Endothelial cell of umbilical vein (primary cell): ENCODE data around the gene GUK1. TPM values are rescaled to one million over a fixed set of nuclear protein-coding genes. Genes with fewer than 3 reads are reported as not detected.

Source experiments
- BruUV-seq: library from RNA; stranded (reverse); fragments of 400-500 nt; replicated peaks from 2 replicates; lab custom pipeline; 2021; lab: Mats Ljungman, UMichigan
- CTCF ChIA-PET: fragments of 300-600, 350-600 bp; sonication (Branson Sonifier 250); formaldehyde crosslinking; loops from one replicate; lab custom pipeline; 2021; ENCODE audit warnings: antibody characterized with exemption, inconsistent platforms; lab: Charles Lee
- POLR2A ChIA-PET: fragments of 300-600, 350-600 bp; sonication (Branson Sonifier 250); formaldehyde crosslinking; loops from one replicate; lab custom pipeline; 2021; ENCODE audit warnings: antibody characterized with exemption, inconsistent platforms; lab: Charles Lee
- DNase-seq: peaks from one replicate; pipeline ENCODE4 v3.0.0-alpha.2; 2011; ENCODE audit warnings: low read depth, low spot score
- FAIRE-seq: peaks from 2 replicates; lab custom pipeline; 2011; peaks lifted over from hg19 to GRCh38; lab: Jason Lieb, UNC
- H2AFZ ChIP-seq: 2 replicates; pipeline ENCODE4 v1.6.0; 2012; ENCODE audit warnings: low read depth, low read length, control low read depth, inconsistent platforms
- H3K27ac ChIP-seq: 2 replicates; pipeline ENCODE4 v1.5.1; 2011; ENCODE audit warnings: low read depth, mild to moderate bottlenecking, control low read depth, low read length, moderate library complexity; ENCODE audit not compliant: insufficient read depth
- H3K27me3 ChIP-seq, 2 experiments: 2 replicates each; pipeline versions ENCODE4 v1.6.0 to v1.6.1; 2011; ENCODE audit warnings: low read length in 2 of 2, mixed read lengths in 1 of 2; ENCODE audit not compliant: control insufficient read depth in 2 of 2, insufficient read depth in 2 of 2
- H3K36me3 ChIP-seq, 2 experiments: 2 replicates in 1 of 2; 3 replicates in 1 of 2; pipeline ENCODE4 v1.5.1; 2011; ENCODE audit warnings: low read length in 2 of 2, mild to moderate bottlenecking in 1 of 2, moderate library complexity in 1 of 2; ENCODE audit not compliant: control insufficient read depth in 2 of 2, insufficient read depth in 2 of 2; ENCODE audit errors: extremely low read depth in 1 of 2
- H3K4me1 ChIP-seq: 3 replicates; pipeline ENCODE4 v1.5.1; 2011; ENCODE audit warnings: mild to moderate bottlenecking, low read length; ENCODE audit not compliant: control insufficient read depth, insufficient read depth; ENCODE audit errors: extremely low read depth
- H3K4me2 ChIP-seq: 2 replicates; pipeline ENCODE4 v1.6.1; 2011; ENCODE audit warnings: low read length, control low read depth, mixed read lengths; ENCODE audit not compliant: insufficient read depth
- H3K4me3 ChIP-seq, 3 experiments: fragments of 200-600 bp in 1 of 3; sonication (generic), shearing (Covaris generic) in 1 of 3; replicated peaks in 1 of 3; 2 replicates each; pipeline ENCODE4 v1.5.1; 2011 to 2016; ENCODE audit warnings: control low read depth in 3 of 3, low read length in 3 of 3, mild to moderate bottlenecking in 2 of 3, inconsistent platforms in 1 of 3, low read depth in 1 of 3, moderate library complexity in 1 of 3; ENCODE audit not compliant: insufficient read depth in 1 of 3
- H3K79me2 ChIP-seq: 2 replicates; pipeline ENCODE4 v1.6.0; 2012; ENCODE audit warnings: low read length, inconsistent platforms; ENCODE audit not compliant: control insufficient read depth, insufficient read depth
- H3K9ac ChIP-seq: replicated peaks from 2 replicates; pipeline ENCODE3; 2011; ENCODE audit warnings: low read length, control low read depth; ENCODE audit not compliant: insufficient read depth; ENCODE audit errors: extremely low read depth
- H3K9me1 ChIP-seq: replicated peaks from 3 replicates; pipeline ENCODE4 v1.6.0; 2011; ENCODE audit warnings: mild to moderate bottlenecking, low read length; ENCODE audit not compliant: control insufficient read depth, insufficient read depth; ENCODE audit errors: extremely low read depth
- H3K9me3 ChIP-seq: replicated peaks from 2 replicates; pipeline ENCODE4 v1.5.1; 2012; ENCODE audit warnings: low read length, inconsistent platforms; ENCODE audit not compliant: control insufficient read depth, insufficient read depth
- H4K20me1 ChIP-seq: replicated peaks from 2 replicates; pipeline ENCODE3; 2011; ENCODE audit warnings: mild to moderate bottlenecking, low read length; ENCODE audit not compliant: control insufficient read depth, insufficient read depth; ENCODE audit errors: extremely low read depth
- FOS ChIP-seq: IDR thresholded peaks from 2 replicates; pipeline ENCODE4 v1.6.1; 2011; ENCODE audit warnings: mild to moderate bottlenecking, low read length, moderate library complexity, borderline replicate concordance; ENCODE audit not compliant: insufficient read depth
- GATA2 ChIP-seq: IDR thresholded peaks from 2 replicates; pipeline ENCODE4 v1.7.0; 2011; ENCODE audit warnings: low read depth, mild to moderate bottlenecking, moderate library complexity, mixed read lengths, low read length; ENCODE audit not compliant: insufficient read length, insufficient read depth
- JUN ChIP-seq: IDR thresholded peaks from 2 replicates; pipeline ENCODE4 v1.6.1; 2011; ENCODE audit warnings: borderline replicate concordance, low read depth; ENCODE audit not compliant: insufficient read length, insufficient read depth
- MYC ChIP-seq: IDR thresholded peaks from one replicate; pipeline ENCODE4 v1.6.1; 2011; ENCODE audit warnings: mild to moderate bottlenecking, low read depth, low read length
- POLR2A ChIP-seq: IDR thresholded peaks from 2 replicates; pipeline ENCODE4 v1.6.1; 2012; ENCODE audit warnings: low read depth, mild to moderate bottlenecking, control low read depth, low read length
- dilution Hi-C: fragments of 300-500 bp; cut with MboI; formaldehyde crosslinking; loops from one replicate; pipeline ENCODE4 v1.15.0; 2019; ENCODE audit warnings: low sequenced_read_pairs; ENCODE audit not compliant: extremely low pct_ligation_motif_present
- intact Hi-C: fragments of 100-400 bp; cut with micrococcal nuclease; formaldehyde crosslinking; loops from one replicate; pipeline ENCODE4 v1.10.0; 2022
- polyA plus RNA-seq, 4 experiments: library from polyadenylated mRNA; depleted of rRNA in 3 of 4; stranded (reverse) in 3 of 4; unstranded in 1 of 4; fragments of >200 nt; gene quantifications; 2 replicates each; pipeline versions ENCODE4 v1.2.1 to v1.2.3, GENCODE V29; 2011 to 2012; ENCODE audit warnings: missing spikeins in 1 of 4
- total RNA-seq: library from RNA; stranded (reverse); gene quantifications from 2 replicates; pipeline ENCODE4 v1.2.3, GENCODE V29; 2021

Gene GUK1
- total and polyA plus RNA-seq, 2 donors (not counting 3 experiments of a cell fraction or from before 2014, with no cell fraction given), result 239 to 742 TPM

DNA sequence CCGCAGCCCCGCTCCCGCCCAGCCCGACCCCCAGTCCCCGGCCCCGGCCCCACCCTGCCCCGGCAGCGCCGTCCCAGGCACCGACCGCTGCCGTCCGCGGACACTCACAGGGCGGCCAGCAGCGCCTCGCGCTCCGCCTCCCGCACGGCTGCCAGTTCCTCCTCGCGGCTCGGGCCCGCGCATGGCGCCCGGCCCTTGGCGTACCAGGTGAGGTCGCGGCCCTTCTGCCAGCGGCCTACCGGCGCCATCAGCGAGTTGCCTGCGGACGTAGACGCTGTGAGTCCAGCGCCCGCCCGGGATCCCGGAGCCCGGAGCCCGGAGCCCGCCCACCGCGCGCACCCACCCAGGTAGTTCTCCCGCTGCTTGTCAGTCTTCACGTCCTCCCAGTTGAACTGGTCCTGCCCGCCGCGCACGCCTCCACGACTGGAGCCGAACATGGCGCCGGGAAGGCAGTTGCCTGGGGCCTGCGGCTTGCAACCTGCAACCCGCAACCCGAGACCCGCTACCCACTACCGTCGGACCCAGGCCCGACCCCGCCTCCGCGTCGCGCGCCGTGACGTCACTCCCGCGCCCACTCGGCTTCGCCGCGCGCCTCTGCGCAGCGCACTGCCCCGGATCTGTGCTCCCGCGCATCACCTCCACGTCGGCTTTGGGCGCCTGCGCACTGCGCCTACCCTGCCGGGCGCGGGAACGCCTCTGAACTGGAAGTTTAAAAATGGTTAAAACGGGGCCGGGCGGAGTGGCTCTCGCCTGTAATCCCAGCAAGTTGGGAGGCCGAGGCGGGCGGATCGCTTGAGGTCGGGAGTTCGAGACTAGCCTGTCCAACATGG is 37.1 kb upstream of the GUK1 start, which contains the start of gene C1orf35:
C1orf35 (minus strand) TSS at position 535 of the 830 bp plus-strand sequence; CDS start at position 437, 98 bp downstream.
- Histone ChIP-seq H3K27me3 (no peaks in the 10 kb centered on the region), H3K27ac (peak within 1 kb of the TSS; percentile 5), H2AFZ (peak within 1 kb of the TSS; percentile 88), H4K20me1 (no peaks in the 10 kb centered on the region), H3K79me2 (peaks cover 28% of the 10 kb centered on the region), H3K4me1 (peaks cover 10% of the 10 kb centered on the region), H3K9ac (peak within 1 kb of the TSS; percentile 41), H3K36me3 (peaks cover 7 to 28% of the 10 kb centered on the region in 2 experiments), H3K4me2 (peak within 1 kb of the TSS; percentile 69), H3K9me3 (no peaks in the 10 kb centered on the region), H3K9me1 (no peaks in the 10 kb centered on the region), H3K4me3 (peak within 1 kb of the TSS; percentile 53 to 57 (median 53))
- intact Hi-C loops, result loop anchor here (1.0 kb wide), 4 partner anchors 18 to 104 kb away; partner anchors contain the start of genes ARF1 and IBA57
- TSS peak; percentile 6 for BruUV-seq
- ChIA-PET POLR2A (no interaction called here), CTCF (interaction anchor here (1.0 kb wide), 1 partner anchor 104 kb away, joined by 3 read pairs; no protein-coding TSS in a partner anchor)
- dilution Hi-C loops, result no loop called here
- DNase-seq (peak; percentile 95), FAIRE-seq (peak; percentile 86)
- no peak for TF ChIP-seq FOS
- peak; percentile 19 for TF ChIP-seq JUN

DNA sequence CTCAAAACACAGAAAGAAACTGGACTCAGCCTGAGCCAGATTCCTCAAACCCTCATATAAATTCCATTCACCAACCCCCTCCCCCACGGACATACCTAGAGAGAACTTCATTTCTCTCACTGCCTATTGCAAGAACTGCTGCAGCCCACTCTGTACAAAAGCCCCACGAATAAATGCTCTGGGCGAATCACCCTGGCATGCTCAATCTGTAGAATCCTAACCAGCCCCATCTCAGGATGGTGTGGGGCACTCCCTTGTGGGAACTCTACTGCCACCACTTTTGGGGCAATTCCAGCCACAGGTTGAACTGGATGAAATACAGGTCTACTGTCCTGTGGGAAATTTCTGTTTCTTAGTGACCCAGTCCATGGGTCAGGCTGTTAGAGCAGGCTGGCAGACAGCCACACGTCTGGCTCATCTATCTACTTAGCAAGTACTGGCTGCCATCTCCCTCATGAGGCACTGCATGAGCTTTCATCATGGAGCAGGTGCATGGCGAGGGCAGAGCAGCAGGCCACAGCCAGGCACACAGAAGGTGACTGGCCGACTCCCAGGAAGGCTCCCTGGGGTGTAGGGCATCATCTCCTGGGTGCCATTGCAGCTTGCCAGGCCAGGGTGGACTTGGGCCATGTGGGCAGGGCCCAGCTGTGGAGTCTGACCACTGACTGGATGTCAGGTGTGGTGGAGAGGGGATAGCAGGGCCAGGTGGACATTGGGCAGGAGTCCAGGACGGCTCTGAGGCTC is 35.4 kb upstream of the GUK1 start:
- Histone ChIP-seq H3K4me3 (no peak overlapping the region), H3K9ac (no peak overlapping the region), H3K9me1 (no peaks in the 10 kb centered on the region), H3K9me3 (no peaks in the 10 kb centered on the region), H2AFZ (no peak overlapping the region), H4K20me1 (no peaks in the 10 kb centered on the region), H3K4me2 (no peak overlapping the region), H3K4me1 (peaks cover 16% of the 10 kb centered on the region), H3K27ac (no peak overlapping the region), H3K27me3 (no peaks in the 10 kb centered on the region), H3K79me2 (peaks cover 24% of the 10 kb centered on the region), H3K36me3 (peaks cover 0 to 15% of the 10 kb centered on the region in 2 experiments)
- POLR2A ChIA-PET, result no interaction called here
- DNase-seq (no peak), FAIRE-seq (no peak)
- dilution Hi-C loops, result no loop called here
- BruUV-seq, result no TSS peak
- TF ChIP-seq POLR2A (no peak), GATA2 (no peak), MYC (no peak)
- CTCF ChIA-PET, result no interaction called here
- intact Hi-C loops, result loop anchor here (5.0 kb wide), 1 partner anchor 353 kb away; a partner anchor contains a TSS
